ENCODE results near the gene CADPS. TPM values are rescaled to one million over a fixed set of nuclear protein-coding genes. Genes with fewer than 3 reads are reported as not detected.

The CADPS gene
- total RNA-seq, 1 donor from 2014 or later: 10.1 TPM

GRCh38 chr3:62688050-62688449 is 187.2 kb downstream of the CADPS start:
- DNase-seq (ENCODE audit: low spot score): no peak

- DNase-seq (ENCODE audit: low spot score): peak; percentile 59
Observed at GRCh38 chr3:62686503-62687294, 188.5 kb downstream of the CADPS start.

GRCh38 chr3:62682826-62683225 is 192.4 kb downstream of the CADPS start:
- DNase-seq (ENCODE audit: low spot score): no peak

GRCh38 chr3:62679988-62680387 is 195.2 kb downstream of the CADPS start:
- no peak for DNase-seq (ENCODE audit: low spot score)

GRCh38 chr3:62678841-62679240 is 196.4 kb downstream of the CADPS start:
- DNase-seq (ENCODE audit: low spot score): no peak

GRCh38 chr3:62677926-62678325 is 197.3 kb downstream of the CADPS start:
- no peak for DNase-seq (ENCODE audit: low spot score)

- no peak for DNase-seq (ENCODE audit: low spot score)
Observed at GRCh38 chr3:62676689-62677271, 198.4 kb downstream of the CADPS start.

GRCh38 chr3:62675492-62675891 is 199.7 kb downstream of the CADPS start:
- no peak for DNase-seq (ENCODE audit: low spot score)

GRCh38 chr3:62672988-62673313 is 202.3 kb downstream of the CADPS start:
- no peak for DNase-seq (ENCODE audit: low spot score)

GRCh38 chr3:62672270-62672987 is 202.8 kb downstream of the CADPS start:
- no peak for DNase-seq (ENCODE audit: low spot score)

GRCh38 chr3:62670351-62670750 is 204.9 kb downstream of the CADPS start:
- peak; percentile 70 for DNase-seq (ENCODE audit: low spot score)

GRCh38 chr3:62669161-62669560 is 206.1 kb downstream of the CADPS start:
- no peak for DNase-seq (ENCODE audit: low spot score)

- DNase-seq (ENCODE audit: low spot score): no peak
Observed at GRCh38 chr3:62667714-62668113, 207.5 kb downstream of the CADPS start.

- DNase-seq (ENCODE audit: low spot score): peak; percentile 81
Observed at GRCh38 chr3:62665627-62666437, 209.4 kb downstream of the CADPS start.

- DNase-seq (ENCODE audit: low spot score): no peak
Observed at GRCh38 chr3:62662677-62663076, 212.5 kb downstream of the CADPS start.

GRCh38 chr3:62659660-62660059 is 215.6 kb downstream of the CADPS start:
- no peak for DNase-seq (ENCODE audit: low spot score)

- DNase-seq (ENCODE audit: low spot score): no peak
Observed at GRCh38 chr3:62655691-62656063, 219.5 kb downstream of the CADPS start.

GRCh38 chr3:62655056-62655690 is 220.0 kb downstream of the CADPS start:
- DNase-seq (ENCODE audit: low spot score): peak; percentile 66

GRCh38 chr3:62653796-62654195 is 221.4 kb downstream of the CADPS start:
- DNase-seq (ENCODE audit: low spot score): no peak

- no peak for DNase-seq (ENCODE audit: low spot score)
Observed at GRCh38 chr3:62647711-62648110, 227.5 kb downstream of the CADPS start.

GRCh38 chr3:62644493-62644892 is 230.7 kb downstream of the CADPS start:
- DNase-seq (ENCODE audit: low spot score): no peak

GRCh38 chr3:62638316-62638715 is 236.9 kb downstream of the CADPS start:
- DNase-seq (ENCODE audit: low spot score): peak; percentile 50
